Measurements from ENCODE around the gene GZMB.
A peak's percentile ranks its signal among the peaks of the same experiment; 100 is the strongest.
"Not testable (repeated sequence)": the region's sequence is repeated elsewhere in the genome, so short reads cannot be mapped to it uniquely, and the experiment has no call there.

GZMB gene

DNA sequence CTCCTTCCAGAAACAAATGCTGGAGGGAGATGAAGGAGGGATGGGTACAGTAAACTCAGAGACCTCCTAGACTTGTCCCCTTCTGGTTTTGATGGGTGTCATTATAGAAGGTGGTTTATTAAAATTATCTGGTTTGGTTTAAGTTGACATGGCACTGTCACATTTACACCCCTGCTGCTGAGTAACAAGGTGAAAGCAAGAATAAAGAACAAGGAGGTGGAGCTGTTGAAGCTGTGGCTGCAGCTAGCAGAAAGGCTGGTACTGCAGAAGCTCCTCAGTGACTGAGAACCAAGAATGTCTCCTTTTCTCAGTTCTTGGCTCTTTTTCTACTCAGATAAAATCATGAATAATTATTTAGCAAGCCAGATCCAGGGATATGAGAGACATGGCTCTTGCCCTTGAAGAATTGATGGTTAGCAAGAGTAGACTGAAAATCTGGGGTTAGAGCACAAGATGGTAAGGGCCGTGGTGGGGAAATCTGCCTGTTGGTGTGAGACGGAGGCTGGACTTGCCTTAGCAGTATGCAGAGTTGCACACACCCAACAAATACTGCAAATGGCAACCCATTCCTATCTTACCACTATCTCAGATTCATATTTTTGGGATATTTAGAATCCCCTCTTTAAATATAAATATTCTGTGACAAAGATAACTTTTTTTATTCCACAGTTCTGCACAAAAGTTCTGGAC lies 24.2 kb downstream of the GZMB start, which contains the start of gene GZMH:
GZMH (minus strand) TSS at position 31 of the 690 bp plus-strand sequence. CDS start 72 bp downstream, outside the sequence.
- DNase-seq (ENCODE audit: insufficient read length, low spot score) (no peak), FAIRE-seq (no peak)
- no peak for TF ChIP-seq POLR2A (IDR thresholded peaks at IDR 0.05; ENCODE audit: low read depth, low read length)

DNA sequence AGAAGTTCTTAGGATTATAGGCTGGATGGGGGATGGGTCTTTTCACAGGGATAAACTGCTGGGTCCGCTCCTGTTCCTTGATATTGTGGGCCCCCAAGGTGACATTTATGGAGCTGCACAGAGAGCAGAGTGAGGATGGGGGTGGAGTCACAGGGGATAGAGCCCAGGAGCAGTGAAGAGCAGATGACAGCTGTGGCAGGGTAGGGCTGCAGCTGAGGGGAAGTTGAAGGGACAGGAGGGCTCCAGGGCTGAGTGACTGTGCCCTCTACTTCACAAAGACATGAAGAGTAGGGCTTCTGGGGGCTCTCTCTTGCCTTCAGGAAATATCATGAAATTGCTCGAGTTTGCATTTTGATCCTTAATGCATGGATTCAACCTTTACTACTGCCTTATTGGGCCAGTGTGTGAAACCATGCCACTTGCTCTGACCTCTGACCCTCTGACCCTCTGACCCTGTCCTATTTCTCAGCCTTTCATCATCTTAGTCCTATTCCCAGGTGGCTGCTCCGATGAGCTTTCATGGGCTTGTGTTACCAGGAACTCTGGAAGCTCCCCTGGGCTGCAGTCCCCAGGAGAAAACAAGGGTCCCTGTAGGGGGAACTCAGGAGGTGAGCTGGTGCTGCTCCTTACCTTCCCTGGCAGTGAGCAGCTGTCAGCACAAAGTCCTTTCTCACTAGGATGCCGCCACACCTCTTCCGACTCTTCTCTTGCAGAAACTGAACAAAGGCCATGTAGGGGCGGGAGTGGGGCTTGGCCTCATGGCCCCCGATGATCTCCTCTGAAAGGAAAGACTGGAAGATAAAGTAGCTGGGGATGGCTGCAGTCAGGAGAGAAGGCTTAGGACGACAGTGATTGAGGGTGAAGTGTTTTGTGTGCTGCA lies 26.1 kb downstream of the GZMB start:
- no peak for TF ChIP-seq POLR2A (IDR thresholded peaks at IDR 0.05; ENCODE audit: low read depth, low read length)
- DNase-seq (ENCODE audit: insufficient read length, low spot score) (no peak), FAIRE-seq (no peak)

DNA sequence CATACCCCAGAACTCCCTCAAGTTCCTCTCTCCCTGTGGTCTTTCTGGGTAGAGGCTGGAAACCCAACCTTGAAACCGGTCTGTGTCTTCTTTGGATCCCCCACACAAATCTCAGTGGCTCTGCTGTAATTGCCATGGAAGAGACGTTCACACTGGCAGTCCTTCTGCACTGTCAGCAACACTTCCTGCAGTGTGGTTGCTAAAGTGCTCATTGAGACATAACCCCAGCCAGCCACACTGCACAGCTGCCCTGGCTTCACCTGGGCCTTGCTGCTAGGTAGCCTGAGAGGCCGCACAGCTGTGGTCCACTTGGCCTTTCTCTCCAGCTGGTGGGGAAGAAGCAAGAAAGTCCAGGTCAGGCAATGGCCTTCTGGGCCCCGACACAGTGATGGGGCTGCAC lies 26.9 kb downstream of the GZMB start:
- no peak for DNase-seq (ENCODE audit: insufficient read length, low spot score)
- TF ChIP-seq POLR2A (IDR thresholded peaks at IDR 0.05; ENCODE audit: low read depth, low read length): no peak
- FAIRE-seq: no peak

DNA sequence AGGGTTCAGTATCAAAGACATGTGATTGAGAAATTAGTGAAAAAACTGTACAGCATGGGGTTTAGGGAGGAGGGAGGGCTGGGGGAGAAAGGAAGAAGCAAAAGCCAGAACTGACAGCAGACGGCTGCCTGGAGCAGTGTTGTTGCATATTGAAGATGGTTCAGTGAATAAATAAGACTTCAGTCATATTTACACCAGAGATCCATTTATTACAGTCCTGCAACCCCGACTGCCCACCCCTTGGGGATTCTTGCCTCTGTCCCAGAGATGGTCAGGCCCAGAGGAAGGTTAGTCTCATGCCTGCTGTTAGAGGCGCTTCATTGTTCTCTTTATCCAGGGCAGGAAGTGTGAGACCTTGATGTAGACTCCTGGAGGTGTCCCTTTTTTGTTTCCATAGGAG lies 27.7 kb downstream of the GZMB start:
- FAIRE-seq (no peak), DNase-seq (ENCODE audit: insufficient read length, low spot score) (no peak)
- no peak for TF ChIP-seq POLR2A (IDR thresholded peaks at IDR 0.05; ENCODE audit: low read depth, low read length)

DNA sequence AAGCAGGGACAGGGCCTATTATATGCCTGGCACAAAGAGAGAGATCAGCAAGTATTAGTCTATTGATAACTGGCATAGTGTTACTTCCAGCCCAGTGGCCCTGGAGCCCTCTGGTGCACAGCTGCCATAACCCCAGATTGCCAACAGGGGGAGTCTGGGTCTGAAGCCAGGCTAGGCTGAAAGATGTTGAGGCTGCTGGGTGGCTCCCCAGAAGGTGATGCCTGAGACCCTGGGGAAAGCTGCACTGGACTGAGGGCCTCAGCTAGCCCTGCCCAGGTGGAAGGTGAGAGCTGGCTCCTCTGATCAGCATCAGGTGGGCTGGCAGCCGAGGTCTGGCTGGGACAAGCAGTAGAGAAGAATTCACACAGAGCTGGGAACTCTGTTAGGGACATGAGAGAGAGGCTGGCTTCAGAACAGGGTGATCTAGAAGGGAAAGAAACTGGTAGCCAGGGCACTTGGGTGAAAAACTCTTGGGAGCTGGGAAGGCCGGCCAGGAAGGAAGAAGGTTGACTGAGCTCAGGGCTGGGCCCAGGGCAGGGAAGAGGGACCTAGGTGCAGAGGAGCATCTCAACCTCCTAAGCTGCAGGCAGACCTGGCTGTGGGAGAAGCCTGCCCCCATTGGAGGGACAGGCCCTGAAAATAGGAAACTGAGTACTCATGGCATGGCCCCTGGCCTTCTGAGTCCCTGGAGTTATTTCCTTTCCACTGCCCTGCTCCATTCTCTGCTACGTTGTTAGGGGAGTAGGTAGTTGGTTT lies 28.4 kb downstream of the GZMB start:
- DNase-seq (ENCODE audit: insufficient read length, low spot score) (peak; percentile 7), FAIRE-seq (no peak)
- no peak for TF ChIP-seq POLR2A (IDR thresholded peaks at IDR 0.05; ENCODE audit: low read depth, low read length)

DNA sequence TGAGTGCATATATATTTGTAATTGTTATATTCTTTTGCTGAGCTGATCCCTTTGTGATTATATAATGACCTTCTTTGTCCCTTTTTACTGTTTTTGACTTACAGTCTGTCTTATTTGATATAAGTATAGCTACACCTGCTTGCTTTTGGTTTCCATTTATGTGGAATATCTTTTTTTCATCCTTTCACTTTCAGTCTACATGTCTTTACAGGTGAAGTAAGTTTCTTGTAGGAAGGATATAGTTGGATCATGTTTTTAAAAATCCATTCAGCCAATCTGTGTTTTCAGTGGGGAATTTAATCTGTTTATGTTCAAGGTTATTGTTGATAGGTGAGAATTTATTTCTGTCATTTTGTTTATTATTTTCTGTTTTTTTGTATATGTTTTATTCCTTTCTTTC lies 36.6 kb downstream of the GZMB start:
- FAIRE-seq: no peak
- no peak for TF ChIP-seq POLR2A (IDR thresholded peaks at IDR 0.05; ENCODE audit: low read depth, low read length)

DNA sequence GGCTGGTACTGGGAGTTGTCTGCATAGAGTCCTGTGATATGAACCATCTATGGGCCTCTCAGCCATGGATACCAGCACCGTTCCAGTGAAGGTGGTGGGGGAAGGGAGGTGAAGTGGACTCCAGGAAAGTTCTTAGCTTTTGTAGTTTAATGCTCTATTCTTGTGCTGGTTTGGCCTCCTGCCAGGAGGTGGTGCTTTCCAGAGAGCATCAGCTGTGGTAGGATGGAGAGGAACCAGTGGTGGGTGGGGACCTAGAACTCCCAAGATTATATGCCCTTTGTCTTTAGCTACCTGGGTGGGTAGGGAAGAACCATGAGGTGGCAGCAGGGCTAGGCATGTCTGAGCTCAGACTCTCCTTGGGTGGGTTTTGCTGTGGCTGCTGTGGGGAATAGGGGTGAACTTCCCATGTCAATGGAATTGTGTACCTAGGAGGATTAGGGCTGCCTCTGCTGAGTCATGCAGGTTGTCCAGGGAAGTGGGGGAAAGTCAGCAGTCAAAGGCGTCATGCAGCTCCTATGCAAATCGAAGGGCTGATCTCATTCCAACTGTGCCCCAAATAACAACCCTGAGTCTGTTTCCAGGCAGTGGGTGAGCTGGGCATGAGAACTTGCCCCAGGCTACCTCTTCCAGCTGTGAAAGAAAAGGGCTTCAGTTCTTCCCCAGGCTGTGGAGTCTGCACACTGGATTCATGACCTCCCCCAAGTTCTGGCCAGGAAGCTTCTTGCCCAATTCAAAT lies 38.7 kb downstream of the GZMB start:
- DNase-seq (ENCODE audit: insufficient read length, low spot score) (no peak), FAIRE-seq (no peak)
- TF ChIP-seq POLR2A (IDR thresholded peaks at IDR 0.05; ENCODE audit: low read depth, low read length): no peak

More for the DNA sequence above, 36.6 kb downstream of the GZMB start:
- no peak for DNase-seq (ENCODE audit: insufficient read length, low spot score)

DNA sequence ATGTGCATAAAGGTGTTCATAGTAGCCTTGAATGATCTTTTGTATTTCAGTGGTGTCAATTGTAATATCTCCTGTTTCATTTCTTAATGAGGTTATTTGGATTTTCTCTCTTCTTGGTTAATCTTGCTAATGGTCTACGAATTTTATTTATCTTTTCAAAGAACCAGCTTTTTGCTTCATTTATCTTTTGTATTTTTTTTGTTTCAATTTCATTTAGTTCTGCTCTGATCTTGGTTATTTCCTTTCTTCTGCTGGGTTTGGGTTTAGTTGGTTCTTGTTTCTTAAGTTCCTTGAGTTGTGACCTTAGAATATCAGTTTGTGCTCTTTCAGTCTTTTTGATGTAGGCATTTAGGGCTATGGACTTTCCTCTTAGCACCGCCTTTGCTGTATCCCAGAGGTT lies 43.0 kb downstream of the GZMB start:
- not testable (repeated sequence) for FAIRE-seq; DNase-seq (ENCODE audit: insufficient read length, low spot score)

DNA sequence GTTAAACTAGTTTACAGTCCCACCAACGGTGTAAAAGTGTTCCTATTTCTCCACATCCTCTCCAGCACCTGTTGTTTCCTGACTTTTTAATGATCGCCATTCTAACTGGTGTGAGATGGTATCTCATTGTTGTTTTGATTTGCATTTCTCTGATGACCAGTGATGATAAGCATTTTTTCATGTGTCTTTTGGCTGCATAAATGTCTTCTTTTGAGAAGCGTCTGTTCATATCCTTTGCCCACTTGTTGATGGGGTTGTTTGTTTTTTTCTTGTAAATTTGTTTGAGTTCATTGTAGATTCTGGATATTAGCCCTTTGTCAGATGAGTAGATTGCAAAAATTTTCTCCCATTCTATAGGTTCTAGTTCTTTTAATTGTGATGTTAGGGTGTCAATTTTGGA lies 49.6 kb downstream of the GZMB start:
- not testable (repeated sequence) for FAIRE-seq; DNase-seq (ENCODE audit: insufficient read length, low spot score)
